Measurements from ENCODE around the gene INPP4B.

GRCh38 chr4:142838778-142839177 lies 7.3 kb downstream of the INPP4B start:
- TF ChIP-seq POLR2AphosphoS5 (IDR thresholded peaks at IDR 0.05; ENCODE audit: low read depth, low read length) (no peak), CTCF (IDR thresholded peaks at IDR 0.05) (no peak), TEAD4 (IDR thresholded peaks at IDR 0.05; ENCODE audit: borderline replicate concordance, insufficient read depth) (no peak)
